ENCODE results near the gene NEK1.

- TF ChIP-seq CTCF (IDR thresholded peaks at IDR 0.05) (peak; percentile 27 to 65 (median 43)), POLR2A (IDR thresholded peaks at IDR 0.05) (no peak)
Measured at GRCh38 chr4:169566021-169566818, 46.2 kb downstream of the NEK1 start.
